ENCODE results near the gene ADCYAP1.
"Not testable (repeated sequence)": the region's sequence is repeated elsewhere in the genome, so short reads cannot be mapped to it uniquely, and the experiment has no call there.

The ADCYAP1 gene

GRCh38 chr18:904218-905090 lies at the start of gene ADCYAP1:
ADCYAP1 (plus strand) TSS chr18:904871; CDS start chr18:905387, 516 bp downstream.
- no peak for DNase-seq (ENCODE audit: extremely low read depth in 1 of 2, low read depth in 1 of 2)

DNA sequence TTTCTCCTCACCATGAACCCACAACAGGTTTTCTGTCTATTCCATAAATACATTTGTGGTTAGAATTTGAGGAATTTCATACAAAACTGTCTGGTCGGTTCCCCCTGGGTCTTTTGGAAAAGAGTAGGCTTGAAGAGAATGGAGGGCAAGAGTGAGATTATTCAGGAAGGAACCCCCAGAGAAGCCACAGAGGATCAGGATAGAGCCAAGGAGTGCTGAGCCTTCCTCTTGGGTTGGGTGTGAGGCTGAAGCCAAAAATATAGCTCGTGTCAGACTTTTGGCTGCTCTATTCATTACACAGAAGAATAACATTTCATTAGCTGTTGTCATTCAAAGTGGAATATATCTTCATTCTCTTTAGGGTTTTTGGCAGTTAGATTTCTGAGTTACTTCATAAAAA lies 46.7 kb upstream of the ADCYAP1 start:
- no peak for DNase-seq (ENCODE audit: extremely low read depth in 1 of 2, low read depth in 1 of 2)

DNA sequence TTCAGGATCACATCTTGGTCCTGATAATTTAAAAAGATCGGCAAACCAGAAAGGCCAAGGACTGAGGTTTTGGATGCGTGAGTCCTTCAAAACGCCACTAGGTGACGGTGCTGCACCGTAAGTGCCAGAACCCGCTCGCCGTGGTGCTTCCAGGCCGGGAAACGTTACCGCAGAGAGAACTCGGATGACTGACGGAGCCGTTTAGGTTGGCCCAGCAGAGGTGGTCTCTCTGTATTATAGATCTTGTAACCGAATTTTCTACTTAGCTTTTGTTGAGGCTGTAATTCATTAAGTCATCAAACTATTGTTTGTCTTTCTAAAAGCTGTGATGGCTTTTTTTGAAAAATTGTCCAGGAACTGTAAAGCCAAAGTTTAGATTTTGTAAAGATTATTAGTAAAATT lies 39.8 kb upstream of the ADCYAP1 start:
- DNase-seq (ENCODE audit: extremely low read depth in 1 of 2, low read depth in 1 of 2): peak; percentile 7 to 20

DNA sequence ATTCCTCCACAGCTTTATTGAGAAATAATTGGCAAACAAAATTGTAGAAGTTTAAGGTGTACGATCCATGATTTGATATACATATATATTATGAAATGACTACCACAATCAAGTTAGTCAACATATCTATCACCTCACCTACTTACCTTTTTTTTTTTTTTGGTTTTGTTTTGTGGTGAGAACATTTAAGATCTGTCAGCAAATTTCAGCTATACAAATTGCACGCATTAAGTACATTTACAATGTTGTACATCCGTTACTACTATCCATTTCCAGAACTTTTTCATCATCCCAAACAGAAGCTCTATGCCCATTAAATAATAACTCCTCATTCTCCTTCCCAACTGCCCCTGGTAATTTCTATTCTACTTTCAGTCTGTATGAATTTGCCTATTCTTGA lies 37.4 kb upstream of the ADCYAP1 start:
- DNase-seq (ENCODE audit: extremely low read depth in 1 of 2, low read depth in 1 of 2): no peak

GRCh38 chr18:873426-873825 lies 31.2 kb upstream of the ADCYAP1 start:
- not testable (repeated sequence) for DNase-seq (ENCODE audit: extremely low read depth in 1 of 2, low read depth in 1 of 2)

DNA sequence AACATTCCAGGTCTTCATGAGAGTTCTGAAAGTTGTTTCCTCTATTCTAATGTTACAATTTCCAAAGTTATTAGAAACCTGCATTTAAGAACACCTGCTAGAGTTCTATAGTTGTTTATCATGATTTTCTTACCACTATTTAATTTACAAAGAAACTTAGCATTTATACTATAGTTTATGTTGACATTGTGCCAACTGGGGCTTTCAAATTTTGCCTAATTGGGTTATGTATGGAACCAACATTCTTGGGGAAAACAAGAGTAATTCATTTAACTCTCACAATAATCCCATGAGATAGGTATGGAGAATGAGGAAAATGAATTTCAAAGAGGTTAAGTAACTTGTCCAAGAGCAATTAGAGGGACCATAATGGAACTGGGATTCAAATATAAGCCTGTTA lies 28.8 kb upstream of the ADCYAP1 start:
- DNase-seq (ENCODE audit: extremely low read depth in 1 of 2, low read depth in 1 of 2): no peak

GRCh38 chr18:877238-877637 lies 27.4 kb upstream of the ADCYAP1 start:
- DNase-seq (ENCODE audit: extremely low read depth in 1 of 2, low read depth in 1 of 2): no peak

GRCh38 chr18:886076-886475 lies 18.6 kb upstream of the ADCYAP1 start:
- DNase-seq (ENCODE audit: extremely low read depth in 1 of 2, low read depth in 1 of 2): no peak

GRCh38 chr18:887716-888115 lies 17.0 kb upstream of the ADCYAP1 start:
- no peak for DNase-seq (ENCODE audit: extremely low read depth in 1 of 2, low read depth in 1 of 2)

DNA sequence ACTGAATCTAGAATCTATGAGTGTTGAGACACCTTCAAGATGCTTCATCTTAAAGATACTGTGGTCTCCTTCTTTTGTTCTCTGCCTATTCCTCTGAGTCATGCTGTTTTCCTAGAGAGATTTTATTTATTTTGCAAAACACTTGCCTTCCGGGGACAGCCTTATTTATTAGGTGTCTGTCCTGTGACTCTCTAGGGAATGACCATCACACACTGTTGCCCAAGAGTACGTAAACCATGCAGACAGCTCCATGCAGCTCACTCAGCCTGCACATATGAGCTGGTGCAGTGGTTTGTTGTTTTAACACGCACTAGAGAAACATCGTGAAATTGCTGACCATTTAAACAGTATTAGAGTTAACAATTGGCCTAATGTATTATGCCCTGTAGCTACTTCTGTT lies 12.4 kb upstream of the ADCYAP1 start:
- DNase-seq (ENCODE audit: extremely low read depth in 1 of 2, low read depth in 1 of 2): no peak

DNA sequence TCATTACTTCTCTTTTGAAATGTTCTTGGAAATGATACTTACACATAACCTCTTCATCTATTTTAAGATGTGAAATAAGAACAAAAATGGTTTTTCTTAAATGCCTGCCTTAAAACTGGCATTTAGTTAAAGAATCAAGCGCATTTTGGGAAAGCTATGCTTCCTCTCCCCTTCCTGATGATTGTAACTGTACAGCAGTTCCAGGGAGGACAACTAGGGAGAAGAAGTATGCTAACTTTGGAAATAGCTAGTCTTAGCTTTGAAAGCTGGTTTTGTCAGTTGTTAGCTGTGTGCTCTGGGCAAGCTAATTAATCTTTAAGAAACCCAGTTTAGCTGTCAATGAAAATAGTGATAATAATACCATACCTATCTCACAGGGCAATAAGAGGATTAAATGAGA lies 8.4 kb upstream of the ADCYAP1 start:
- DNase-seq (ENCODE audit: extremely low read depth in 1 of 2, low read depth in 1 of 2): no peak

- DNase-seq (ENCODE audit: extremely low read depth in 1 of 2, low read depth in 1 of 2): no peak
Measured at GRCh38 chr18:901761-902160, 2.9 kb upstream of the ADCYAP1 start.

GRCh38 chr18:902229-902628 lies 2.4 kb upstream of the ADCYAP1 start:
- DNase-seq (ENCODE audit: extremely low read depth in 1 of 2, low read depth in 1 of 2): no peak

GRCh38 chr18:903701-904100 lies 970 bp upstream of the ADCYAP1 start:
- DNase-seq (ENCODE audit: extremely low read depth in 1 of 2, low read depth in 1 of 2): no peak

DNA sequence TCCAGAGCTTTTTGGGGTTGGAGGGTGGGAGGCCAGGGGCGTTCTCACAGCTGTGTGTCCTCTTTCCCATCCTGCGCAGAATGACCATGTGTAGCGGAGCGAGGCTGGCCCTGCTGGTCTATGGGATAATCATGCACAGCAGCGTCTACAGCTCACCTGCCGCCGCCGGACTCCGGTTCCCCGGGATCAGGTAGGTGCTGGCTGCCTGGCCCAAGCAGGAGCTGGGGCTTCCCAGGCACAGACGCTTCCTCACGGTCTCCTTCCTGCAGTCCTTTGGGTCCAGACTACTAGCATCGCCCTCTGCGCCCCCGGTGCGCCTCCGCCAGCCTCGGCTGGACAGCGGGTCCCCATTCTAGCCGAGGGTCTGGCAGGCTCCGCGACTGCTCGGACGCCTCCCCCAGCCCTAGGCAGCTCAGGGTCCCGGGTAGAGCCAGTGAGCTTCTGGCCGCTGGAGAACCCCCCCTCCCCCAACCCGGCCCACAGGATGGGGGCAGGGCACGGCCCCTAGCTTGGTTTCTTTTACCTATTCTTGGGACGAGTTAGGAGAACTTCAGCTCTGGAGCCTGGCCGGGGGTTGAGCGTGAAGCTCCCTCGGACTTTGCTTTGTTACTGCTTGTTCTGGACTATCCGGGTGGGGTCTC lies 756 bp downstream of the ADCYAP1 start:
- no peak for DNase-seq (ENCODE audit: extremely low read depth in 1 of 2, low read depth in 1 of 2)

GRCh38 chr18:905948-906415 lies 1.3 kb downstream of the ADCYAP1 start:
- DNase-seq (ENCODE audit: extremely low read depth in 1 of 2, low read depth in 1 of 2): no peak

- DNase-seq (ENCODE audit: extremely low read depth in 1 of 2, low read depth in 1 of 2): no peak
Measured at GRCh38 chr18:906416-907114, 1.9 kb downstream of the ADCYAP1 start.

DNA sequence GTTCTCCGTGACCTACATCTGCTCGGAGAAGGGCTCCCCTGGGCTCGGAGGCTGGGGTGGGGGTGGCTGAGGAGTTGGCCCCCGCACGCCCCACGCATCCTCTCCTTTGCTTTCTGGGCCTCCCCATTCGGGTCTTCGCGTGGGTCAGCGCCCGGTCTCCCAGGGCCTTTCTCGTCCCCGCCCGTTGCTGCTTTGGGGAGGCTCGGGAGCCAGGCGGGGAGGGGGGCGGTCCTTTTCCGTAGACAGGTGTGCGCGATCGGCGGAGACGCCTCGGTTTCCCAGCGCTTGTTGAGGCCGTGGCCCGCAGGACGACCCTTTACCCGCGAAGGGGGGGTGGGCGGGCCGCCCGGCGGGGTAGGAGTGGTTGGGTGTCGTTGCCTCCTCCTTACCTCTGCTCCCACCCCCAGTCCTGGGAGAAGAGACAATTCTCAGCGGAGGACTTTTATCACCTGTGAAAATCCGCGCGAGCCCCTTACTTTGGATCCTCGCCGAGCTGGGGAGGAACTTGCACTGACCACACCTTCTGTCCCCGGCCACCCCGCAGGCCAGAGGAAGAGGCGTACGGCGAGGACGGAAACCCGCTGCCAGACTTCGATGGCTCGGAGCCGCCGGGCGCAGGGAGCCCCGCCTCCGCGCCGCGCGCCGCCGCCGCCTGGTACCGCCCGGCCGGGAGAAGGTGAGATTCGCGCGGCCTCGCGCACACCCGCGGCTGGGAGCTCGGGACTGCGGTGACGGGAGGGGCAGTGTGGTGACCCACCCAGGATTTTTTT lies 2.6 kb downstream of the ADCYAP1 start:
- no peak for DNase-seq (ENCODE audit: extremely low read depth in 1 of 2, low read depth in 1 of 2)

- no peak for DNase-seq (ENCODE audit: extremely low read depth in 1 of 2, low read depth in 1 of 2)
Measured at GRCh38 chr18:907885-908757, 3.5 kb downstream of the ADCYAP1 start.
